Fibroblast of gingiva (primary cell): ENCODE data around the gene BANF2.
"Not testable (repeated sequence)": the region's sequence is repeated elsewhere in the genome, so short reads cannot be mapped to it uniquely, and the experiment has no call there.

Source experiments
- DNase-seq: peaks from one replicate; pipeline ENCODE4 v3.0.0-alpha.2; 2011; ENCODE audit warnings: low read depth

Gene BANF2

DNA sequence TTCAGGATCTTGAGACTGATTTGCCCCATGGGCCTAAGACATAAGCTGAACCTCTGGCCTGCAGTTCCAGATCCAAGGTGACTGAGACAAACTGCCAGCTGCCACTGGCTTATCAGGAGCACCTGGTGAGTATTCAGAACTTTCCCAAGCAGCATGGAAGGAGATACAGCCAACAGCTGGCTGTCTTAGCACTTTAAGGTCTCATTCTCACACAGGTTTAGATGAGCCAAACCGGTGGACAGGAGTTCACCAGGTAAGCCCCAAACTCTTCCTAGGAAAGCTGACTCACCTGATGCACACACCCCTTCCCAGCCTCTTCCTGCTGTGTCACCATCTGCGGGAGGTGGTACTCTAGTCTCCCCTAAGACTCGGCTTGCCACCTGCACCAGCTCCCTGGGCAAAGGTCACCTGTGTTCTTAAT is at the start of gene BANF2:
TSS of gene BANF2 (plus strand) at position 36 of the 421 bp plus-strand sequence. CDS start 25,060 bp downstream, outside the sequence.
- DNase-seq: no peak

DNA sequence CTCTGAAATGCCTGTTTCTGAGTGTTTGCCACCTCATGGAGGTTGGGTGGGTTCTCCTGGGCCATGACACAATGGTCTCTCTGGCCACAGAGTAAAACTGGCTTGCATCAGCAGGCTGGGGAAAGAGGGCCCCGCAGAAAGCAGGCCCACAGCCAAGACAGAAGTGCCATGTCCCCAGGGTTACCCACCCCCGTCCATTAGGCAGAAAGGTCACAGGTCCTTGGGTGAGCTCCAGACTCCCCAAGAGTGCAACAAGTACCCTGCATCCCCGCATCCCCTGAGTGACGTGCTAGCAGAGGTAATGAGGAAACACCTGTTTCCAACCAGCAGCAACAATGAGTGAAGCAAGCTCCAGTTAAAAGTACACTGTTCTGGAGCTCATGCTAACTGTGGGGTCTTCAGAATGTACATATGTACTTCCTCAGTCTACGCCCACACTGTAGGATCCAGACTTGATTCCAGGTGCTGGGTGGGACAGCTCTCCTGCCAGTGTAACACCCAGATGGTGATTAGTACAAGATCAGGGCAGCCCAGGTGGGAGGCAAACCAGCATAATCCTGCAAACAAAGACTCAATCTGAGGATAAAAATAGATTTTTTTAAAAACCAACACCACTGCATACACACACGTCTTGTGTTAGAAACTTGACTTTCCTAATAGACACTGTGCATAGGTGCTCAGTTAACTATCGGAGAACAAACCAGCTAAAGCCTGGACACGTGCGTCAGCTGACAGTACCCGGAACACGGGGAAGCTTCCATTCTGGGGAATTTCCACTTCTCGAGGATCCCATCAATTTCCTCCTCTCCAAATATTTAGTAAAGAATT is 49.3 kb upstream of the BANF2 start:
- no peak for DNase-seq

DNA sequence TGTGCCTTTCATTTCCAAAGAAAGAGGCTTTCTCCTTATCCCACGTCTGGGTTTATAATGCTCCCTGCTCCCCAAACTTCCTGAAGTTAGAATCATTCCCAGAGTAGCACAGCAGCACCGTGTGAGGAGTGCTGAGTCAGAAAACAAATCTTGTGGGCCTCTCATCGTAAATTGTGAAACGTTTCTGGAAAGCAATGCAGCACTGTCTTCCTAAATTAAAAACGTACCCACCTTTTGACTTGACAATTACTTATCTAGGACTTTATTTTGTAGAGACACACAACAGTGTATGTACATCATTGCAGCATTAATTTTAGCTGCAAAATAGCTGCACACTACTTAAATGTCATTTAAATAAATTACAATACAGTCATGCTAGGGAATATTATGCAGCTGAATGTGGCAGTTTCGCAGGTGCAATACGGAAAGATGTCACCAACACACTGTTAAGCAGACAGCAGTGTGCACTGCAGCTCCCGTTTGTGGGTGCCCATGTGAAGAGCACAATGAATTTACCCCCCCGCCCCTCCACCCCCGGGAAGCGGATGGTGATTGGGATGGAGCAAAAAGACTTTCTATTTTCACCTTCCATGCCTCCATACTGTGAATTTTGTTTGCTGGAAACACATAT is 48.5 kb upstream of the BANF2 start:
- DNase-seq: peak; percentile 34

DNA sequence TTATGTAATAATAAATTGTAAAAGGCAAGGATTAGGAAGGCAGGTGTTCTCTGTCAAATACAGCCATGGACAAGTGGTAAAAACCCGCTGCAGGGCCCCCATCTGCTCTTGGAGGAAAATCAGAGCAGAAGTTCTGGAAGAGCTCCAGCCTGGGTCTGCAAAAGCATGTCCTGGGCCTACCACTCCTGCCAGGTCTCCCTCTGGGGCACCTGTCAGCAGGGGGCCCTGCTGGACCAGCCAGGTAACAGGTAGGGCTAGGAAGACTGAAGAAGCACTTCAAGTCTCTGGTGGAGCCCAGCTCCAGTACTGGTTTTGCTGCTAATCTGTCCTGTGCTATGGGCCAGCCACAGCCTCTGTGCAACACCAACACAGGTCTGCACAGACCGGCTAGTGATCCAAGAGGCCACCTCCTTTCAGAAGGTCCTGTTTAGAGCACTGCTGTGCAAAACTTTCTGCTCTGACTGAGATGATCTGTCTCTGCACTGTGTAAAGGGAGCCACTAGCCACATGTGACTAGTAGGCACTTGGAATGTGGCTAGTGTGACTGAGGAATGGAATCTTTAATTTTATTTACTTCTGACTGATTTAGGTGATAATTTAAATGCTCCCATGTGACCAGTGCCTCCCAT is 47.9 kb upstream of the BANF2 start:
- no peak for DNase-seq

DNA sequence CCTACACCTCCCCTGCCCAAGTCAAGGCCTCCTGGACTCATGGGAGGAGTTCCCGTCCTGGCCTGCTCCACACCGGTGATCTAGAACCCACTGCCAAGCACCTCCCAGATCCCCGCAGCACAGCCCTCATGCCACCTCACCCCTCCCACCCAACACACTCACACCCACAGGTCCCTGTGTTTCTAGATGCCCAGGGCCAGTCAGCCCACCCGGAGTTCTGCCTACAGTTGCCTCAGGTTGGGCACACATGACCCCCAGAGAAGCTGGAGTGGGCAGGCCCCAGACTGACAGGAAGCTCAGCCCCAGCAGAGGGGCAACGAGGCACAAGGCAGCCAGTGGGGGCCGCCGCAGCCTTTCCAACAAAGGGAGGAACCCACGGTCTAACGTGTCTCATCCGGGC is 47.4 kb upstream of the BANF2 start:
- no peak for DNase-seq

DNA sequence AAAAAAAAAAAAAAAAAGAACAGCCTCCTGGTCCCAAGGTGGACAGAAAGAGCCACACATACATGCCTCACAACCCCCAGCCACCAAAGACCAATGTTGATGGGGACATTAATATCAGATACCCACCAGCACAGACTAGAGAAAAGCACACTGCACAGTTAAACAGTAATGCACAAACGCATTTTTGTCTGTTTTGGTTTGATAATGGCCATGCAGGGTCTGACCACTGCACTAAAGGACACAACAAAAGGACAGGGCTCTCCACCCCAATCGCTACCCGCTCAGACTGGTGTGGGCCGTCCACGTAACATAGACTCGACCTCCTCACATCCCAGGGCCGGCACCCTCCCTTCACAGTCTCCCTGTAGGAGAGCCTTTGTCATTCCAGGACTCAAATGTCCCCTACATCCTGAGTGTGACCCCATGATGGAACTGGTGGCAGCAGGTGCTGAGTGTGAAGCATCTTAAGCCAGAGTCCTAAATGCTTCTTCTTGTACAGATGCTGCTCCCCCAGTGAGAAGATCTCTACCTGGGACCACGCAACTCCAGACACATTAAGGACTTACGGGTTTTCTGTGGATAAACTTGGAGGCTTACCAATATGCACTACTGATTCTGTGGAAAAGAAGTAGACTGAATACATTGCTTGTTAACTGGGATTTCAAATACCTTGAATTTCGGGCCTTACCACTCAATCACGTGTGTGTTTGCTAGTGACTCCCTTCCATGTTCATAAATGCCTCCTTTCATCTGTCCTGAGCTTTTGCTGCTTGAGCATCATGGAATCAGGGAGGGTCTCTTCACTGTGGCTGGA is 45.7 kb upstream of the BANF2 start:
- DNase-seq: no peak

DNA sequence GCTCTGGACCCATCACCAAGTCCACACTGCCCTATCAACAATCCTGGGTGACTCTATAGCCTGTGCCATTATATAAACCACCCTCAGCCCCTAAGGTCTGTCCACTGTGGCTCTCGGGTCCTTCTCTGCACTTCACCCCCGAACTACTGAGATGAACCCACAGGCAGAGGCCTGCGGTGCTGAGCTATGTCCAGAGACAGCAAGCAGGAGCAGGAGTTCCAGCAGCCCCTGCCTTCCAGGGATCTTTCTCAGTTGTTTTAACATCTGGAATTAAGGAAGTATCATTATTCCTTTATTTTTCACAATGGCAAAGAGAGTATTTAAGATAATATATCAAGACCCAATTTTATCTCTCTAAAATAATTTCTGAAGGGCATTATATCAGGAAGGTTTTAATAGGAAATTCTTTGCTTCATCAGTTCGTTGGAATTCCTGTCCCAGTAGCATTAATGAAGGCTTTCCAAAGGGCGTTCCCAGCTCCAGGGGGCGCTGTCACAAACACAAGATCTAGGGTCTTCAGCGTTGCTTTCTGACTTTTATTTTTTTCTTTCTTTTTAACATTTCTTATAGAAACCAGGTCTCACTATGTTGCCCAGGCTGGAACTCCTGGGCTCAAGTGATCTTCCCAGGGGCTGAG is 45.0 kb upstream of the BANF2 start:
- DNase-seq: peak; percentile 39

DNA sequence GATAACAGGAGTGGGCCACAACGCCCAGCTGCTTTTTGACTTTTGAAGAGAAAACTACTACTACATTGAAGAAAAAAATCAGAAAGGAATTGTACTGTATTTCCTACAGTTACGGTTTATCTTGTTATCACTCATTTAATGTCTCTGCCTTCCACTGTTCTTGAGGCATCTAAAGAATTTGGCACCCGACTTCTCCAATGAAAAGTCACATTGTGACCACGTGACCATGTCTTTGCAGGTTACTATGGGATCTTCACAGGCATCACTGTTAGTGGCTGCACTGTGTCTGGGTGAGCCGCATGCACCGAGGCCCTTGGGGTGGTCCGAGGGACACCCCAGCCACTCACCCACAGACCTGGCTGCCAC is 44.5 kb upstream of the BANF2 start:
- DNase-seq: no peak

DNA sequence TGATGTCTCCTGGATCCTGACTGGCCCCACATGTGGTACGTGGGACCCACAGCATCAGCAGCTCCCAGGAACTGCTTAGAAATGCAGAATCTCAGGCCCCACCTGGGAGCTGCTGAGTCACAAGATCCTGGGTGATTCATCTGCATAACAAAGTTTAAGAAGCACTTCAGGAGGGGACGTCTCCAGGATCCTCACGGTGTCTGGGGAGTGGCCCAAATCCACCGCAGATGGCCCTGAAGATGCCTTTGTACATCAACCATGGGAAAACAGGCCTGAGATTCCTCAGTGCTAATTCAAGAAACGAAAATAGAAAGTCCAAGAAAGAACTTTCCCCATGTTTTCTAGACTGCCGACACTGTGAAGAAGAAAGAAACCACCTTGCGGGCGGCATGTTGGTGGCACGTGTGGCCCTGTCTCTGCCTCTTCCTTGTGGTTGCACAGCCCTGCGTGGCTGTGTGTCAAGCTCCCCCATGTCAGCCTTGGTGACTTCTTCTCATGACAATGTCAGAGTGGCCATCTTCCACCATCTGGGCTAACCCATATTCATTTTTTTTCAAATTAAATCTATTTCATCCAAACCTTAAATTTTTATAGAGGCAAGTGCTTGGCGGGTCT is 43.8 kb upstream of the BANF2 start:
- DNase-seq: no peak

DNA sequence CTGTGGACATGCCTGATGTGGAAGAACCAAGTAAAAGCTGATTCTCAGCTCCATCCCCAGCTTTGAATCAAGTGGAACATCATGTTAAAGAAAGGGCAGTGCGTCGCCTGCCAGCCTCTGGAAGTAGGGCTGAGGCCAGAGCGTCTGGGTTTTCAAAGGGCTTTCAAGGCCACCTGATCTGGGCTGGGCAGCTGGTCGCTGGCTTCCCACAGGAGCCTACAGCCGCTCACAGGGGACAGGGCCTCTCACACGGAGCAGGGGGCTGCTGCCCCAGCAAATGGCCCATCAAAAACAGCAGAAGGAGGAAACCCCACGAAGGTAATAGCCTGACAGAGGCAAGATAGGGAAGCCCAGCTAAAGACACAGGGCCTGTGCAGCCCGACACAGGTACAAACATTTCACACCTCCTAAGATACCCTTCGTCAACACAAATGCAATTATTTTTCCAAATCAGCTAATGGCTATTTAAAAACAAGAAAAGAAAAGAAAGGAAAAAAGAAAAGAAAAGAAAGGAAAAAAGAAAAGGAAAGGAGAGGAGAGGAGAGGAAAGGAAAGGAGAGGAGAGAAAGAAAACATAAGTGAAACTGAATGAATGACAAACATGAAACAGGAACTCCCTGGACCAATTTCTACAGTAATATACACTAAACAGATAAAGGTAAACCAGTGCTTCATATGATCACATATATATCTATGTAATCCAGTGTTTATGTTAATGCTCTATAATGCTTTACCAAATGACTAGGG is 42.5 kb upstream of the BANF2 start:
- DNase-seq: no peak

DNA sequence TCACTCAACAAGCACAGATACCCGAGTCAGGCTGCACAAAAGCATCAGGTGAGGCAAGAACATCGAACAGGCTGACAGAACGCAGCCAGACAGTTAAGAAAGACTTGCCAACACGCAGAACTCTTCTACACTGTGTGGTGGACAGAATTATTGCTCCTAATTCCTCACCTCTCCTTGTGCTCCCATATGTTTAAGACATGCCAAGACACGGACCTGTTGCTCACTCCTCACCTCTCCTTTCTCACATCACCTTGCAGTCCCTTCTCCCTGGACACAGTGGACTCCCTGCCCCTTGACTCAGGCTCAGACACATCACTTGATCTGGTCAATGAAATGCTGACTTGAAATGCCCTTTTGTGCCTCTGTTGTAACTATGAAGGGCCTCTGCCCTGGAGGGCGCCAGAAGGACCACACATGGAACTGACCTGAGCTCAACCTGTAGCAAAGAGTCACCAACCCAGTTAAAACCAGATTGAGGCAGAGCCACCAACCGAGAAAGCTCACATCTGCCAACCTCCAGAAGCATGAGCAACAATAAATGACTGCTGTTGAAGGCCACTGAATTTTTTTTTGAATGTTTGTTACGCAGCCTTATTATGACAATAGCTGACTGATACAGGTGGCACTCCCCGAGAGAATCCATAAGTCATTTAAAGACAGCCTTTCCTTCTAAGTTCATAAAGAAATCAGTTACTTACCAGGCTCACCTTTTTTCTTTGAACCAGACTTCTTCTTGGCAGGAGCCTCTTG is 41.7 kb upstream of the BANF2 start:
- no peak for DNase-seq

DNA sequence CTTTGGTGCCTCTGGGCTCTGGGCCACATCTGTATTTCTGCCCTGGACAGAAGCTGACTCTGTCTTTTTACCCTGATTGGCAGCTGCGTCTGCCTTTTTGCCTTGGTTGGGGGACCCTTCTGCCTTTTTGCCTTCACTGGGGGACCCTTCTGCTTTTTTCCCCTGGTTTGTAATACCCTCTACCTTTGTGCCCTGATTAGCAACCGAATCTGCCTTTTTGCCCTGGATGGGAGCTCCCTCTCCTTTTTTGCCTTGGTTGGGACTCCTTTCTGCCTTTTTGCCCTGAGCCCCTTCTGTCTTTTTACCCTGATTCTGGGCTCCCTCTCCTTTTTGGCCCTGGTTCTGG is 41.1 kb upstream of the BANF2 start:
- no peak for DNase-seq

DNA sequence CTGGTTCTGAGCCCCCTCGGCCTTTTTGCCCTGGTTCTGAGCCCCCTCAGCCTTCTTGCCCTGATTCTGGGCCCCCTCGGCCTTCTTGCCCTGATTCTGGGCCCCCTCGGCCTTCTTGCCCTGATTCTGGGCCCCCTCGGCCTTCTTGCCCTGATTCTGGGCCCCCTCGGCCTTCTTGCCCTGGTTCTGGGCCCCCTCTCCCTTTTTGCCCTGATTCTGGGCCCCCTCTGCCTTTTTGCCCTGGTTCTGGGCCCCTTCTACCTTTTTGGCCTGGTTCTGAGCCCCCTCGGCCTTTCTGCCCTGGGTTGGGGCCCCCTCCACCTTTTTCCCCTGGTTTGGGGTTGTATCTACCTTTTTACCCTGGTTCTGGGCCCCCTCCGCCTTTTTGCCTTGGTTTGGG is 40.4 kb upstream of the BANF2 start:
- not testable (repeated sequence) for DNase-seq

DNA sequence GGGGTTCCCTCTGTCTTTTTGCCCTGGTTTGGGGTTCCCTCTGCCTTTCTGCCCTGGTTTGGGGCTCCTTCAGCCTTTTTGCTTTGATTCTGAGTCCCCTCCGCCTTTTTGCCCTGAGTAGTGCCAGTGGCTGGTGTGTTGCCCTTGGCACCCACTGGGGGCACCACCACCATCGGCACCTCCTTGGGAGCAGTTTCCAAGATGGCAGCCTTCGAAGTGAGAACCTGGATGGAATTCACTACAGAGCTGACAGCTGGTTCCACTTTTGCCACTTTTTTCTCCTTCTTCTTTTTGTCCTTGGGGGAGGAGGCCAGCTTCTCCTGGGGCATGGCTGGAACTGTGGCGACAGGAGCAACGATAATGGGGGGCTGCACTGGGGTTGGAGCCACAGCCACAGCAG is 40.0 kb upstream of the BANF2 start:
- no peak for DNase-seq

DNA sequence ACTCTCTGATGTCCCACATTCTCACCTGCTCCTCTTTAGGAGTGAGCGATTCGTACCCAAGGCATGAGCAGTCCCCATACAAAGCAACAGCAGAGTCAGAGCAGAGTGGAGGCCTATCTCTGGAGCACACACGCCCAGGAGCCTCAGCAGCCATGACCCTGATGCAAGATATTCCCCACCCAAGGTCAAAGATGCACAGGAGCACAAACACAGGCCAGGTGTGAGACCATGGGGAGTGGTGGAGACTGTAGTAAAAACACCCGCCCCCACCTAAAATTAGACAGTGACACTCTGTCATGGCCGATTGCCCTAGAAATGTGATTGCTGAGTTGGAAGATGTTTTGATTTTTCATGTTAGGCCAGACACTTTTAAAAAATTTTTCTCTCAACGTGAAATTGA is 39.1 kb upstream of the BANF2 start:
- DNase-seq: no peak

DNA sequence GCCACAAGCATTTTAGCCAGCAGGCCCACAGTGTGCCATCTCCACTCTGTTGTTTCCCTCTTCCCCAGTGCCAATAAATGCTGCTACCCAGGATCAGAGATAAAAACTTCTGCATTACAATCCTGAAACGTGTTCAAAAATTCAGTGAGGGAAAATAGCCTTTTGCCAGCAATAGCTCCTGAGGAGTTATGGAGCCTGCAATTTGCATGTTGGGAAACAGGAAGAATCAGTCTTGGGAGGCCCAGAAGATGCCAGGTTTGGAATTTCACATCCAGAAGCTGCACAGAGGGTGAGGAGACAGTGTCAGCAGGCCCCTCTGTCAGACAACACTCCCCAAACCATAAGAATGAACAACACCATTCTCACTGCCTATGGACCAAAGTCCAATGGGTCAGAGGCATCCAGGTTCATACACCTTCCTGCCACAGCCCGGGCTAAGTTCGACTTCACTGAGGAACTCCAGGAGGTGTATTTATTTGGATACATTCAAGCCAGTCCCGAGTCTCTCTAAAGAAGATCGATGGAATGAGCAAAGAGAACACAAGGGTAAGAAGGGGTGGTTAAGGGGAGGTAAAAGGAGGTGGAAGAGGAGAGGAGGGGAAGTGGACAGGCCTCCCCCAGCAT is 38.5 kb upstream of the BANF2 start:
- DNase-seq: peak; percentile 62

DNA sequence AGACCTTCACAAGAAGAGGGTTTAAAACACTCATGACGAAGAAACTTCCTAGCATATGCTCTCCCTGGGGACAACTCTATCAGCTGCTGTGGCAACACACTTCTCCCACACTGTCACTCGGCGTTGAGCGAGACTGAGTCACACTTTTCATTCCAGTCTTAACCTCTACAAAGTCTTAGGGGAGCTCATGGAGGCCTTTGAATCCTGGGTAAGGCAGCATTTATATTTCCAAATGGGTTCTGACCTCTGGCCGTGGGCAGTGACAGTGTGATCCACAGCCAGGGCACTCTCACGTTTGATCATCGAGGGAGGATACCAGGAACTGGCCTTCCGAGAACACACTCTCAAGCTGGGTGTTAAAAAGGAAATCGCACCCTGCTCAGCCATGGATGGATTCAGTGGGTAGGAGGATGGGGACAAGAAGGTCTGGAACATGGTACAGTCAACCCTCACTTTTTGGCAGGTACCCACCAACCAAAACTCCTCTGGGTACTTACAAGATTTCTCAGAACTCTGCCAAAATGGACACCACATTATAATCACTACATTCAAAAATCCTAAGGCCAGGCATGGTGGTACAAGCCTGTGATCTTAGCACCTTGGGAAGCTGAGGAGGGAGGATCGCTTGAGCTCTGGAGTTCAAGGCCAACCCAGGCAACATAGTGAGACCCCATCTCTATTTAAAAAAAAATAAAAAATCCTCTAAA is 37.3 kb upstream of the BANF2 start:
- DNase-seq: peak; percentile 84

DNA sequence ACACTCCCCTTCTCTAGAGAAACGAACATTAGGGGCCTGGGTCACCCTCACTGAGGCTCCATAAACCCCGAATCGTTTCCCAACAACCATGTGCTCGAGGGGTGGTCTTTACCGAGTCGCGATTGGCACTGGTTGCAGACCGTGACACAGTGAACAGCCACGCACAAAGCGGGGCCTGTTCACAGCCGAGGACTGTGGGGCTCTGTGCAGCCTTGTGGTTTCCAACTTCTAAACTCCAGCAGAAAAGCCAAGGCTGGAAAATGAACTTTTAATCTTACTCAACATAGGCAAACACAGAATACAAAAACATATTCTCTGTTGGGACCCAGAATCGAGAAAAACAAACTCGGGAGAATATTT is 36.7 kb upstream of the BANF2 start:
- DNase-seq: no peak

DNA sequence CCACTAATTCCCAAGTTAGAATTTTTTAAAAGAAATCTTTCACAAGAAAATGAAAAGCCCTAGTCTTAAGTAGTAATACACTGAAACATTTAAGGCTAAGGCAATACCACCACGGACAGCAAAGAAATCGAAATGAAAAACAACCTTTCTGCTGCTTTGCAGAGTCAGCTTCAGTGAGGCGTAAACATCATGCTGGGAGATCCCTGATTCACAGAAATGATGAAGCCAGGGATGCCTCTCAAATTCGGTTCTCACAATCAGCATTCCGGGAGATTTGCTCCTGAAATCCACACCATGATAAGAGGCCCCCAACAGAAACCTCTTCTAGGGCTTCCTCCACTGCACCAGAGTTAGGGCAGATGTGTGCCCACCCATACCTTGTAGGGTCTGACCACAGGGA is 36.3 kb upstream of the BANF2 start:
- DNase-seq: peak; percentile 40
